MM.1S (cell line): ENCODE data around the gene PACRG.

Experiments used
- DNase-seq: peaks from one replicate; pipeline ENCODE4 v3.0.0-alpha.2; 2015
- H2AFZ ChIP-seq: fragments of 300-600 bp; sonication (generic); 2 replicates; pipeline ENCODE4 v1.6.0; 2016; ENCODE audit warnings: antibody characterized with exemption, low read length
- H3F3A ChIP-seq: fragments of 300-600 bp; sonication (generic); 2 replicates; pipeline ENCODE4 v1.6.1; 2016; ENCODE audit warnings: mild to moderate bottlenecking, antibody characterized with exemption, low read length, moderate library complexity, mixed read lengths; ENCODE audit not compliant: insufficient read depth
- H3K27ac ChIP-seq: fragments of 300-600 bp; sonication (generic); 2 replicates; pipeline ENCODE4 v1.5.1; 2016; ENCODE audit warnings: mild to moderate bottlenecking, low read length
- H3K27me3 ChIP-seq: fragments of 300-600 bp; sonication (generic); replicated peaks from 2 replicates; pipeline ENCODE4 v1.6.0; 2016; ENCODE audit warnings: low read length; ENCODE audit not compliant: insufficient read depth
- H3K36me3 ChIP-seq: fragments of 300-600 bp; sonication (generic); replicated peaks from 2 replicates; pipeline ENCODE4 v1.6.1; 2016; ENCODE audit warnings: mild to moderate bottlenecking, low read length, mixed read lengths; ENCODE audit not compliant: insufficient read depth
- H3K4me1 ChIP-seq: fragments of 300-600 bp; sonication (generic); 2 replicates; pipeline ENCODE4 v1.6.1; 2016; ENCODE audit warnings: low read length, mixed read lengths
- H3K4me2 ChIP-seq: fragments of 300-600 bp; sonication (generic); 2 replicates; pipeline ENCODE4 v1.6.0; 2016; ENCODE audit warnings: low read depth, low read length
- H3K4me3 ChIP-seq: fragments of 300-600 bp; sonication (generic); 2 replicates; pipeline ENCODE4 v1.5.1; 2016; ENCODE audit warnings: low read length, mixed read lengths
- H3K79me2 ChIP-seq: fragments of 300-600 bp; sonication (generic); 2 replicates; pipeline ENCODE4 v1.6.1; 2016; ENCODE audit warnings: mixed run types, low read length, mixed read lengths
- H3K9ac ChIP-seq: fragments of 300-600 bp; sonication (generic); 2 replicates; pipeline ENCODE4 v1.6.1; 2016; ENCODE audit warnings: low read length, mixed read lengths
- H3K9me2 ChIP-seq: fragments of 300-600 bp; sonication (generic); replicated peaks from 2 replicates; pipeline ENCODE4 v1.6.1; 2016; ENCODE audit warnings: mild to moderate bottlenecking, low read length, mixed read lengths; ENCODE audit not compliant: insufficient read depth
- H3K9me3 ChIP-seq: fragments of 300-600 bp; sonication (generic); replicated peaks from 2 replicates; pipeline ENCODE4 v1.6.1; 2016; ENCODE audit warnings: mild to moderate bottlenecking, low read length, mixed read lengths; ENCODE audit not compliant: insufficient read depth
- H4K20me1 ChIP-seq: fragments of 300-600 bp; sonication (generic); 2 replicates; pipeline ENCODE4 v1.6.1; 2016; ENCODE audit warnings: mild to moderate bottlenecking, low read length, moderate library complexity, mixed read lengths; ENCODE audit not compliant: insufficient read depth
- EZH2 ChIP-seq: fragments of 300-600 bp; sonication (generic); optimal IDR thresholded peaks from 2 replicates; pipeline ENCODE3; 2017; ENCODE audit warnings: low read depth, mild to moderate bottlenecking, antibody characterized with exemption, low read length, mixed read lengths
- EZH2phosphoT487 ChIP-seq: fragments of 300-600 bp; sonication (generic); IDR thresholded peaks from 2 replicates; pipeline ENCODE4 v1.6.1; 2018; ENCODE audit warnings: antibody characterized with exemption, low read length
- TF ChIP-seq, protein P1 (sequence below): fragments of 300-600 bp; sonication (generic); IDR thresholded peaks from 2 replicates; pipeline ENCODE4 v1.5.1; 2016; ENCODE audit warnings: antibody characterized with exemption, low read length, mixed read lengths

PACRG gene

DNA sequence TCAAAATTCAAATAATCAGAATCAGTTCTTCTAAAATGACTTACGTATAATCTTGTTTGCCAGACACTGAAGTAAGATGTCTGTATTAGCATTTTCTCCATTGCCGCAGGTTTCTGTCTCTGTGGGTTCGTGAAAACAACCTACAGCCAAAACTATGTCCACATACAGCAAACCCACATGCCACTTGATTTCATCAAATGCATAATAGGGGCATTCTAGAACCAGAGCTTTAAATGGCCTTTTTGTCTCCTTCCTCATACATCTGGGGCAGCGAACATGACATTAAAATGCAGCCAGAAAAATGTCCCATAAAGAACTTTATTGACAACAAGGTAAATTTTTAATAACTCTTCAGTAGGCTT is 596.5 kb downstream of the PACRG start:
- Histone ChIP-seq H3F3A (no peaks in the 10 kb centered on the region), H2AFZ (no peak overlapping the region), H3K27ac (no peak overlapping the region), H3K9me2 (no peaks in the 10 kb centered on the region), H3K4me1 (no peaks in the 10 kb centered on the region), H3K36me3 (no peaks in the 10 kb centered on the region), H3K27me3 (no peaks in the 10 kb centered on the region), H3K4me2 (no peak overlapping the region), H3K9me3 (no peaks in the 10 kb centered on the region), H4K20me1 (no peaks in the 10 kb centered on the region), H3K79me2 (no peaks in the 10 kb centered on the region), H3K4me3 (no peak overlapping the region), H3K9ac (no peak overlapping the region)
- no peak for DNase-seq
- TF ChIP-seq EZH2 (no peak), EZH2phosphoT487 (no peak)
- TF ChIP-seq, protein P1, sequence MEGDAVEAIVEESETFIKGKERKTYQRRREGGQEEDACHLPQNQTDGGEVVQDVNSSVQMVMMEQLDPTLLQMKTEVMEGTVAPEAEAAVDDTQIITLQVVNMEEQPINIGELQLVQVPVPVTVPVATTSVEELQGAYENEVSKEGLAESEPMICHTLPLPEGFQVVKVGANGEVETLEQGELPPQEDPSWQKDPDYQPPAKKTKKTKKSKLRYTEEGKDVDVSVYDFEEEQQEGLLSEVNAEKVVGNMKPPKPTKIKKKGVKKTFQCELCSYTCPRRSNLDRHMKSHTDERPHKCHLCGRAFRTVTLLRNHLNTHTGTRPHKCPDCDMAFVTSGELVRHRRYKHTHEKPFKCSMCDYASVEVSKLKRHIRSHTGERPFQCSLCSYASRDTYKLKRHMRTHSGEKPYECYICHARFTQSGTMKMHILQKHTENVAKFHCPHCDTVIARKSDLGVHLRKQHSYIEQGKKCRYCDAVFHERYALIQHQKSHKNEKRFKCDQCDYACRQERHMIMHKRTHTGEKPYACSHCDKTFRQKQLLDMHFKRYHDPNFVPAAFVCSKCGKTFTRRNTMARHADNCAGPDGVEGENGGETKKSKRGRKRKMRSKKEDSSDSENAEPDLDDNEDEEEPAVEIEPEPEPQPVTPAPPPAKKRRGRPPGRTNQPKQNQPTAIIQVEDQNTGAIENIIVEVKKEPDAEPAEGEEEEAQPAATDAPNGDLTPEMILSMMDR, result no peak

DNA sequence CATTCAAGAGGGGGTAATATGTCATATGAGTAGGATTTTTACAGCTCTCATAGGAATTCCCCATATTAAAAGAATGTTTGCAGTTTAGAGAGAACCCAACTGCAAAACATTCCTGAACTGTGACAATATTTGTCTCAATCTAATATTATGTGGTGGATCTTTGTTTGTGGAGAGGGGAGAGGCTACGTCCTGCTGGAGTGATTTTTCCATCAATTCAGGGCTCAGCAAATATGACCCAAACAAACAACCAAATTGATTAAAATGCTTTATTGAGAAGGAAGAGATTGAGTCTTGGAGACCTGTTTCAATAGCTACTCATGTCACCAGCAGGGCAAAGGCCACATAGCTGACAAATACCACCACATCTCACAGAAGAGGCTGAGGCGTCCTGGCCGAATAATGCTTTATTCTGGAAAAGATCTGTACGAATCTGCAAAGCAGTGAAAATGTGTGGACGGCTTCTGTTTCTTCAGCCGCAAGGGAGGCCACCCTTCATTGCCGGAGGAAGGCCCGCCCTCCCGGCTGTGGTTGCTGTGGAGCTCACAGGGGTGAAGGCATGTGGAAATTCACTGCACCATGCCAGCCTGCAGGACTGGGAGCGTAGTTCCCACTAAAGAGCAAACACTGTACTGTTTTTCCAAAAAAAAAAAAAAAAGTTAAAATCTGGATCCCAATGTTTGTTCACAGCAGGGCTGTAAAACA is 597.1 kb downstream of the PACRG start:
- Histone ChIP-seq H2AFZ (no peak overlapping the region), H3K9ac (no peak overlapping the region)
- no peak for DNase-seq

DNA sequence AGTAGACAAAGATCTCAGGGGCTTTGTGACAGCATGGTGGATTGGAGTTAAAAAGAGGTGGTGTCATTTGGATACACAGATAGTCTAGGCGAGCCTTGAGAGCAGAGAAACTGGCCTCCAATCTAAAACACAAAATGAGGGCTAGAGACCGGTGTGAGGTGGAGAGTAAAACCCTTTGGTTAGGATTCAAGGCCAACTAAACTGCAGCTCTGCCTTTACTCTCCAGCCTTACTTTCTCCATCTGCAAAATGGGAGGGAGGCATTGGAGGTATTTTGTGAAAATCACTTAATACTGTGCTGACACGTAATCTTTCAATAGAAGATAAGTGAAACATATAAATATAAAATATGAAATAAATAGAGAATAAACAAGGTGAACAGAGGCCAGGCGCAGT is 597.6 kb downstream of the PACRG start:
- no peaks in the 10 kb centered on the region for H3K36me3 ChIP-seq
- H2AFZ ChIP-seq, result no peak overlapping the region
- H3K27ac ChIP-seq, result no peak overlapping the region
- H3K79me2 ChIP-seq, result no peaks in the 10 kb centered on the region
- no peaks in the 10 kb centered on the region for H3K27me3 ChIP-seq
- no peaks in the 10 kb centered on the region for H3F3A ChIP-seq
- H3K9me2 ChIP-seq, result no peaks in the 10 kb centered on the region
- no peaks in the 10 kb centered on the region for H3K9me3 ChIP-seq
- no peak overlapping the region for H3K9ac ChIP-seq
- no peaks in the 10 kb centered on the region for H3K4me1 ChIP-seq
- H3K4me3 ChIP-seq, result no peak overlapping the region
- H4K20me1 ChIP-seq, result no peaks in the 10 kb centered on the region
- H3K4me2 ChIP-seq, result no peak overlapping the region
- TF ChIP-seq EZH2phosphoT487 (no peak), EZH2 (no peak)
- DNase-seq, result no peak

More for the DNA sequence above, 597.1 kb downstream of the PACRG start:
- no peaks in the 10 kb centered on the region for H3K36me3 ChIP-seq
- no peaks in the 10 kb centered on the region for H3K27me3 ChIP-seq
- TF ChIP-seq EZH2phosphoT487, result no peak
- TF ChIP-seq, protein P1, result no peak
- TF ChIP-seq EZH2, result no peak
- H4K20me1 ChIP-seq, result no peaks in the 10 kb centered on the region
- no peak overlapping the region for H3K4me3 ChIP-seq
- no peak overlapping the region for H3K4me2 ChIP-seq
- H3K9me3 ChIP-seq, result no peaks in the 10 kb centered on the region
- no peak overlapping the region for H3K27ac ChIP-seq
- no peaks in the 10 kb centered on the region for H3K4me1 ChIP-seq
- H3F3A ChIP-seq, result no peaks in the 10 kb centered on the region
- no peaks in the 10 kb centered on the region for H3K9me2 ChIP-seq
- H3K79me2 ChIP-seq, result no peaks in the 10 kb centered on the region

DNA sequence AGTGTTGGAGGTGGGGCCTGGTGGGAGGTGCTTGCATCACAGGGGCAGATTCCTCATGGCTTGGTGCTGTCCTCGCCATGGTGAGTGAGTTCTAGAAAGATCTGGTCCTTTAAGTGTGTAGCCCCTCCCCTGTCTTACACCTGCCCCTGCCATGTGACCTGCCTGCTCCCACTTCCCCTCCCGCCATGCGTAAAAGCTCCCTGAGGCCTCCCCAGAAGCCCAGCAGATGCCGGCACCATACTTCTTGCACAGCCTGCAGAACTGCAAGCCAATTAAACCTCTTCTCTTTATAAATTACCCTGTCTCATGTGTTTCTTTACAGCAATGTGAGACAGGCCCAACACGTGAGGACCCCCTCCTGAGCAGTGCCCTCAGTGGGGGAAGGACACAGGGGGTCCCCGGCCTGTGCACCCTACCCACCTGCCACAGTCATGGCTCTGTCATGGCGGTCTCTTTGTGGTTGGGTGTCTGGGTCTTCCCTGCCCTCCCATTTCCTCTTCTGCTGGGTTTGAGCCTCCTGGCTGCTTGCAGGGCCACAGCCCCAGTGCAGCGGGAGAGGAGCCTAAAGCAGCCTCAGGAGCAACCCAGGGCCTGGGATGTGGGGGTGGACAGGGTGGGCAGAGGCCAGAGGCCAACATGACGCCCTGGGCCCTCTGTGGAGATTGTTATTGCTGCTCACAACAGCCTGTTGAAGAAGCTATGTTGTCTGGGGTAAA is 599.5 kb downstream of the PACRG start:
- Histone ChIP-seq H3K27ac (no peak overlapping the region), H3K4me1 (no peaks in the 10 kb centered on the region), H3K9me3 (no peaks in the 10 kb centered on the region), H3K79me2 (no peaks in the 10 kb centered on the region), H3K27me3 (no peaks in the 10 kb centered on the region), H2AFZ (no peak overlapping the region), H3K36me3 (no peaks in the 10 kb centered on the region), H3F3A (no peaks in the 10 kb centered on the region), H3K9ac (no peak overlapping the region), H3K4me3 (no peak overlapping the region), H3K4me2 (no peak overlapping the region), H4K20me1 (no peaks in the 10 kb centered on the region), H3K9me2 (no peaks in the 10 kb centered on the region)
- no peak for DNase-seq
- no peak for TF ChIP-seq EZH2phosphoT487
- TF ChIP-seq, protein P1, result no peak
